ENCODE data around the gene NOL4L.

DNA sequence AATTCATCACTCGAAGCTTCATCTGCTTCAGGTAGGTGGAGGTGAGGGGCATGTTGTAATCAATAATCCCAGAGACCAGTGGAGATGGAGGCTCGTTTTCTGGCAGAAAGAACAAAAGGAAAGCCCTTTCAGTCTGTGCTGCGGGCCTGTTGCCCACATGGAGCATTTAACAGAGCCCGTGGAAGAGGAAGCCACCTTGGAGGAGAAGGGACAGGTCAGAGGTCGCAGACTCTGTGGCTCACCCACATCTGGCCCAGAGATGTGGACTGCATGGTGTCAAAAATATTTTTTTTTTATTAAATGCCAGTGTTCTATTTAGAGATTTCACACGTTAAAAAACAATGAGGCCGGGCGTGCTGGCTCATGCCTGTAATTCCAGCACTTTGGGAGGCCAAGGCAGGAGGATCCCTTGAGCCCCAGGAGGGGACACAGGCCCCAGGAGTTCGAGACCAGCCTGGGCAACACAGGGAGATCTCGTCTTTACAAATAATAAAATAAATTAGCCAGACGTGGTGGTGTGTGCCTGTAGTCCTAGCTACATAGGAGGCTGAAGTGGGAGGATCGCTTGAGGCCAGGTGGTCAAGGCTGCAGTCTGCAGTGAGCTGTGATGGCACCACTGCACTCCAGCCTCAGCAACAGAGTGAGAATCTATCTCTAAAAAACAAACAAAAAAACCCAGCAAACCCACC, 73.6 kb downstream of the NOL4L start:
- TF ChIP-seq, protein P1, sequence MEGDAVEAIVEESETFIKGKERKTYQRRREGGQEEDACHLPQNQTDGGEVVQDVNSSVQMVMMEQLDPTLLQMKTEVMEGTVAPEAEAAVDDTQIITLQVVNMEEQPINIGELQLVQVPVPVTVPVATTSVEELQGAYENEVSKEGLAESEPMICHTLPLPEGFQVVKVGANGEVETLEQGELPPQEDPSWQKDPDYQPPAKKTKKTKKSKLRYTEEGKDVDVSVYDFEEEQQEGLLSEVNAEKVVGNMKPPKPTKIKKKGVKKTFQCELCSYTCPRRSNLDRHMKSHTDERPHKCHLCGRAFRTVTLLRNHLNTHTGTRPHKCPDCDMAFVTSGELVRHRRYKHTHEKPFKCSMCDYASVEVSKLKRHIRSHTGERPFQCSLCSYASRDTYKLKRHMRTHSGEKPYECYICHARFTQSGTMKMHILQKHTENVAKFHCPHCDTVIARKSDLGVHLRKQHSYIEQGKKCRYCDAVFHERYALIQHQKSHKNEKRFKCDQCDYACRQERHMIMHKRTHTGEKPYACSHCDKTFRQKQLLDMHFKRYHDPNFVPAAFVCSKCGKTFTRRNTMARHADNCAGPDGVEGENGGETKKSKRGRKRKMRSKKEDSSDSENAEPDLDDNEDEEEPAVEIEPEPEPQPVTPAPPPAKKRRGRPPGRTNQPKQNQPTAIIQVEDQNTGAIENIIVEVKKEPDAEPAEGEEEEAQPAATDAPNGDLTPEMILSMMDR (IDR thresholded peaks at IDR 0.05; ENCODE audit: poor library complexity), result no peak
- no peak for TF ChIP-seq EZH2 (IDR thresholded peaks at IDR 0.05; ENCODE audit: borderline replicate concordance)
- no peak for TF ChIP-seq EZH2phosphoT487 (IDR thresholded peaks at IDR 0.05; ENCODE audit: low read depth, severe bottlenecking, unreplicated experiment)
